Measurements from ENCODE around the gene COLEC11.
"Not testable (repeated sequence)": the region's sequence is repeated elsewhere in the genome, so short reads cannot be mapped to it uniquely, and the experiment has no call there.

COLEC11 gene

GRCh38 chr2:3626118-3626811 lies 31.4 kb downstream of the COLEC11 start:
- no peak for DNase-seq

DNA sequence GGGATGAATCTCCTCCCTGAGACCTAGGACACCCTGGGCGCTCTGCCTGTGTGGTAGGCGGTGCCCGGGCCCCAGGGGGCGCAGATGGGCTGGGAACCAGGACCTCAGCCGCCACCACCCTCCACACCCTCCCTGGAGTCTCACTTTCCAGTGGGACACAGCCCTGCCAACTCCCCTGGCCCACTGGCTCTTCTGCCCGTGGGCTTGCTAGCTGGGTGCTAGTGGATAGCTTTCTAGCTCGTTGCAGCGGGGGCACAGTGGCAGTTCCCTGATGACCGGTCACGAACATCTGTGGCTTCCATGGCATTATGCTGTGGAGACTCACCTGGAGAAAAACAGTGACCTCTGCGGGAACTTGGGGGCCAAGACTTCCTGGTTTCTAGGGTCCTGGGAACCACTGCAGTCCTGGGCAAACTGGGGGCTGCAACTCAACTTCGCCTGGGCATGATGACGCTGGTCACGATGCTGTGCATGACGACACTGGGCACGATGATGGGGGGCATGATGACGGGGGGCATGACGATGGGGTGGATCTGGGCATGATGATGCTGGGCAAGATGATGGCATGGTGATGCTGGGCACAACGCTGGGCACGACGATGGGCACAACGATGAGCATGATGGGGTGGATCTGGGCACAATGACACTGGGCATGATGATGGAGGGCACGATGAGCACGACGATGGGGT lies 32.0 kb downstream of the COLEC11 start:
- DNase-seq: no peak

DNA sequence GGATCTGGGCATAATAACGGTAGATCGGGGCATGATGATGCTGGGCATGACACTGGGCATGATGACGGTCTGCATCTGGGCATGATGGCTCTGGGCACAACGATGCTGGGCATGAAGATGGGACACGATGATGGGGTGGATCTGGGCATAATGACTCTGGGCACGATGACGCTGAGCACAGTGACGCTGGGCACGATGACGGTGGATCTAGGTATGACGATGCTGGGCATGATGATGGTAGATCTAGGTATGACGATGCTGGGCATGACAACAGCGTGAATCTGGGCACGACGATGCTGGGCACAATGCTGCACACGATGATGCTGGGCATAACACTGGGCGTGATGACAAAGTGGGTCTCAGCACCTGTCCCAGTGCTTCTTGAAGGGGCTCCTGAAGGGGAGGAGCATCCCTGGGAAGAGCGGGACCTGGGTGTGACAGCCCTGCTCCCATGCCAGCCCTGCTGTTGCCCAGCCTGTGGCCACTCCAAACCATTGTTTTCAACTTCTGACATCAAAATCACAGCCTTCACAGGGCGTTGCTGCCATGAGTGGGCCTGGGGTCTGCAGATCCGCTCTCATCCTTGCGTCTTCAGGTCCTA lies 32.7 kb downstream of the COLEC11 start:
- DNase-seq: no peak

DNA sequence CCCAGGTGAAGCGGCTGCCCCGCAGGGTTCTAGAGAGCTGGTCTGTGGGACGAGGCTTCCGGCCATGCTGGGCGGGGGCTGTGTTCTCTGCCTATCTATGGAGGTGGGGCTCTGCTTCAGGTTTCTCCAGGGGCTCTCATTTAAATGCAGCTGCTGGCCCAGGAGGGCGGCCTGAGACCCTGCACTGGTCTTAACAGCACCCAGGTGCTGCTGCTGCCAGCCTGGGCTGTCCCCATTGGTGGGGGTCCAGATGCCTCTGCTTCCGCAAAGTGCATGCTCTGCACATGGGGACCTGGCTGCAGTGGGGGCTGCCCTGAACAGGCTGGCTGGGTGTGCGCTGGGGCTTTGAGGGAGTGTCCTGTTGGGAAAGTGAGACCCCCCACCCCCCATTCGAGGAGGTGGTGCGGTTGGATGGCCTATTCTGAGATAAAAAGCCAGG lies 33.3 kb downstream of the COLEC11 start:
- DNase-seq: no peak

GRCh38 chr2:3628800-3629199 lies 33.9 kb downstream of the COLEC11 start:
- DNase-seq: no peak

GRCh38 chr2:3630631-3631030 lies 35.7 kb downstream of the COLEC11 start:
- no peak for DNase-seq

DNA sequence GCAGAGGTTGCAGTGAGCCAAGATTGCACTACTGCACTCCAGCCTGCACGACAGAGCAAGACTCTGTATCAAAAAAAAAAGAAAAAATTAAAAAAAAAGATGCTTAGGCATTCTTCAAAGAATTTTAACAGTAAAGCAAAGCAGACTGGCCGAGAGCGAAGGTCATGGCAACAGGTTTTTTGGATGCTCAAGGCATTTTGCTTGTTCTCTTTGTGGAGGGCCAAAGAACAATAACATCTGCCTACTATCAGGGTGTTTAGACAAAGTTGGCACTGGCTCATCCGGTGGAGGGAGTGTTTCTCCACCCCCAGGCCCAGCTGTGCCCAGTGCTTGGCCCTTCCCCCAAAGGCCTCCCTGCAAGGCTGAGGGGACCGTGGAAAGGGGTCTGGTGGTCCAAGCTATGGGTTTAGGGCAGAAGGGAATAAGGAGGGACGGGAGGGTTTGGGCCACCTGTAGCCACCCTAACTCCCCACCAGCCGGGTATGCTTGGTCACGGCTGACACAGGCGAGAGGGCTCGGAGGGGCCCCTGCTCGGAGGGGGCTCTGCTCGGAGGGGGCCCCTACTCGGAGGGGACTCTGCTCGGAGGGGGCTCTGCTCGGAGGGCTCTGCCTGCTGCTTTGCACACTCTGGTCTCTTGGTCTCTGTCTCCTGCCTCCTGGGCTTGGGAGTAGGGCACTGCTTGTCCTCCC lies 36.4 kb downstream of the COLEC11 start:
- DNase-seq: no peak

GRCh38 chr2:3631851-3632659 lies 37.1 kb downstream of the COLEC11 start:
- DNase-seq: no peak

DNA sequence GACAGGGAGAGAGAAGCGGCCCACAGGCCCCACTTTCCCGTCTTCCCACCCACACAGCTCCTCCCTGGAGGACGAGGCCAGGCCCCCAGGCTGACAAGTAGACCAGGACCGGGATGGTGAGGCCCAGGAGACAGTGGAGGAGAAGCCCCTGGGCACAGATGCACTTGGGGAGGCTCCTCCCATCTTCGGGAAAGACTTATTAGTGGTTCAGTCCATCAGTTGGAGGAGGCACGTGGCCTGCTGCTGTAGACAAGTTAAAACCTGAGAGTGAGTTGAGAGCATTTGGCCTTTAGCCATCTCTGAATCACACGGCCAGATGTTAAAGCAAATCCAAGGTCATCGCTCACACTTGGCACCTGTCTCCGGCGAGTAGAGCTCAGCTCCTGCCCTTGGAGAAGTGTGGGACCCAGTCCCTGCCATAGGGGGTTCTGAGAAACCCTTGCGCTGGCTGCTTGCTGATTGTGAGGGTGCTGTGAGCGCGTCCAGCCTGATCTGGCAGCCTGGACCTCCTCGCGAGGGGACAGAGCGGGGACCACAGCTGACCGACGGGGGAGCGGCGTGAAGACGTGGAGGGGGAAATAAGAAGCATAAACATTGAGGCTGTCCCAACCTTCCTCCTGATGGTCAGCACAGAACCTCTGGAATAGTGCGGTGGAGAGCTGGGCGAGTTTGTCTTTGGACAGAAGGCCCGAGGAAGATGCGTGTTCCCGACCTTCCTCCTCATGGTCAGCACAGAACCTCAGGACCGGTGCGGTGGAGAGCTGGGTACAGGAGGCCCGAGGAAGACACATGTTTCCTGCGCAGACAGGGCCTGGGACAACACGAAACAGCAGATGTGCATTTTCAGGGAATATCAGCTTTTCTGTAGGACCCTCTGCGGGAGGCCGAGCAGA lies 38.4 kb downstream of the COLEC11 start:
- DNase-seq: no peak

DNA sequence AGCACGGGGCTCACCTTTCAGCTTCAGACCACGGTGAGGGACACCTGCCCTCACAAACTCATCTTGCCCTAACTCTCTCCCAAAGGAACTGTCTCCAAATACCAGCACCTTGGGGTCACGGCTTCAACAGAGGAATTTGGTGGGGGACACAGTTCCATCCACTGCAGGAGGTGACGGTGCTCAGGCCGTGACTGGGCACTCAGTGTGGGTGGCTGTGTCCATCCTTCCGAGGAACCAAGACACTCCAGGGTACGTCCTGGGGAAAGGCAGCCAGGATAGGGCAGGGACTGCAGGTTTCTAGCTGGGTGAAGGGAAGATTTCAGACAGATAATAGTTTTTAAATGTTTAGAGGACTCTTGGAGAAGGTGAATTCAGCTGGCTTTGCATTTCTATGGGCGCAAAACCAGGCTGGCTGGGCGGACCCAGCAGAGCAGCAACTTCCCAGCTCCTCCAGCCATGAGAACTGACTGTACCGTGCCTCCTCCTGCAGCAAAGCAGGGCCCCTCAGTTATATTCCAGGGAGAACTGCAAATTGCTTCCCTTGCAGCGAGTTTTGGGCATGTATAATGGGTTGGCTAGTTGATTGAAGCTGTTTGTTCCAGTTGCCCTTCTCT lies 39.2 kb downstream of the COLEC11 start:
- no peak for DNase-seq

GRCh38 chr2:3634596-3635121 lies 39.7 kb downstream of the COLEC11 start:
- no peak for DNase-seq

- DNase-seq: no peak
Measured at GRCh38 chr2:3635171-3635974, 40.5 kb downstream of the COLEC11 start.

DNA sequence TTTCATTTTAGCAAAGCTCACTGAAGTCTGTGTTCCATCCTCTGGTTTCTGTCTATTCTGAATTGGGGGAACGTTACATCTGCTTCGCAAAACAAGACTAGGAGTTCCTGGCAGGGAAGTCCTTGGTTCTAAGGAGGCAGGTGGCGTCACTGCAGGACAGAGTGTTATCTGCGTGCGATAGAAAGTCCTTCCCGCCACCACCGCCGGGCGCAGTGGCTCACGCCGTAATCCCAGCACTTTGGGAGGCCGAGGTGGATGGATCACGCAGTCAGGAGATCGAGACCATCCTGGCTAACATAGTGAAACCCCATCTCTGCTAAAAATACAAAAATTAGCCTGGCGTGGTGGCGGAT lies 41.0 kb downstream of the COLEC11 start:
- not testable (repeated sequence) for DNase-seq

DNA sequence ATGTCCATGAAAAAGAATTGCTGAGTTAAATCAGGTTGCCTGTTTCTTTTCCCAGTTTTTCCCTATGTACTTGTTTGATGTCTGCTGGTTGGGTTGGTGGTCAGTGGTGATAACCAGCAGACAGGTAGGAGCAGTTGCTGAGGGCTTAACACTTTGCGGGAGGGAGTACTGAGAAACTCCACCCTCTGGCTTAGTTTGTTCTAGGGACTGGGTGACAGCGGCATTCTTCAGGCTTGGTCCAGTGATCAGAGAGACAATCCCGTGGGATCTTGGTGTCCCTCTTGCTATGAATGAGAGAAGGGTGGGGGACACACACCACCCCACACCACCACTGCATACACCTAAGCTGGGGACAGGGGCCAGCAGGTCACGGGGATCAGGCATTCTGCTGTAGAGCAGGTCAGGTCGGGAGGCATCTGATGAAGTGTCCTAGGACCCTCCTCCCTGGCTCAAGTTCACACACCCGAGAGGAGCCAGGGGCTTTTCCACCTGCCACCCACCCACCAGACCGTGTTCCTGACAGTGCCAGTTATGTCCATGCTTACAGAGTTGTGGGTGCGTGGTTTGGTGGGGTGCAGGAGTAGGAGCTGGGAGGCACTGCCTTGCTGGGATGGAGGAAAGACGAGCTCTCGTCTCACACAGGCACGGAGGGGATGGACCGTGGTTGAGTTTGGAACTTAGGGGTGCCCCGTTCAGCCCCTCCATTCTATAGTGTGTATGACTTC lies 41.8 kb downstream of the COLEC11 start:
- no peak for DNase-seq

DNA sequence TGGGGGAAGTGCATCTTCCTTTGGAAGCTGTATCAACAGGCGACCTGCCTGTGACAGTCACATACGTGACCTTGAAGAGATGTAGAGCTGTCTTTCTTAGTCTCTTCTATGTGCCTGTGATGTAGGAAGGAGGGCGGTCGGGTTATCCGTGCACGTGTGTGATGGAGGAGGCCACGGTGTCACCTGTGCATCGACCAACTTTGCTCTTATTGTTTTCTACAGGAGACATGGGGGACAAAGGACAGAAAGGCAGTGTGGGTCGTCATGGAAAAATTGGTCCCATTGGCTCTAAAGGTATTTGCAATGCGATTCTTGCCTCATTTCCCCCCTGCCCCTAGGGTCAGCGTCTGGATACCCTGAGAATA lies 42.4 kb downstream of the COLEC11 start:
- no peak for DNase-seq

GRCh38 chr2:3637692-3638455 lies 43.0 kb downstream of the COLEC11 start:
- DNase-seq: no peak

DNA sequence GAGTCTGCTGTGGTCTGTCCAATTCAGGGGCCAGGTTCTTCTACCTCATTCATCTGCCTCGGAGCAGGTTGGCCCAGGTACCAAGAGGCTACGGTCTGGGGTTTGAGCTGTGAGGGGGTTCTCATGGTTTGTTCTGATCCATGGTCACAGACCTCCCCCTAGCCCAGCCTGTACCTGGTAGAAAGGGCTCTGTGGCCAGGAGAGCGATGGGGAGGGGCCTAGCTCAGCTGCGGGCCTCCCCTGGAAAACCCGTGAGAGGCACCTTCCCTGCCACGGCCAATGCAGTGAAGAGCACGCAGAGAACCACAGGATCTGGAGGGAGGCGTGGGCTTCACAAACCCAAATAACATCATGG lies 43.5 kb downstream of the COLEC11 start:
- DNase-seq: no peak

- no peak for DNase-seq
Measured at GRCh38 chr2:3639015-3639630, 44.2 kb downstream of the COLEC11 start.
